Upper lobe of left lung (tissue), 4 donors: ENCODE data around the gene SFT2D2.

Experiments
- POLR2AphosphoS5 ChIP-seq, 2 donors: sonication (generic); formaldehyde crosslinking; IDR thresholded peaks; one replicate each; pipeline ENCODE4 v1.5.1; 2017; ENCODE audit warnings: antibody characterized with exemption in 2 of 2
- TF ChIP-seq, protein P1 (sequence below), 6 experiments: fragments of 450-650 bp in 4 of 6; fragments of 200-600 bp in 2 of 6; sonication (generic) in 2 of 6; IDR thresholded peaks; one replicate each; pipeline ENCODE4 v1.5.1; 2016 to 2019; ENCODE audit warnings: antibody characterized with exemption in 6 of 6

DNA sequence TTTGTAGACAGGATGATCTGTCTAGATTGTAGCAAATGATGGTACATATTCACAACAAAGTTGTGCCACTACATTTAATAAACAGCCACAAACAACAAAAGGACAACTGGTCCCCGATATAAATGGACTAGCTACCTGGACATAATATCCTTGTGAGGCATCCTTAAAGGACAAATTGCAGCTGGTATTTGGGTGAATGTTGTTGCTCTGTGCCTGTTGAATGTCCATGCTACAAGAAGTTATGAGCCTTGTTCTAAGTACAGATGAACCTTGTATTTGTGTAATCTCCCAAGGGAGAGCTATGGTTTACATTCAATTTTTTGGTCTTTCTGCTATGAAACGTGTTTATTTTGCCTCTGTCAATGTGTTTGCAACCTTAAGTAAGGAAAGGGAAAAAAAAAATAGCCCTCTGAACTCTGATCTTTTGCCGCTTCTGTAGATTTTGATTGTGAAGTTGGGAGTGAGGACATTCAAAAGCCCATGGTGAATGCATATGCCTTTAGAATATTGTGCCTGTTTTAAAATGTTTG is 26.5 kb downstream of the SFT2D2 start:
- TF ChIP-seq, protein P1, sequence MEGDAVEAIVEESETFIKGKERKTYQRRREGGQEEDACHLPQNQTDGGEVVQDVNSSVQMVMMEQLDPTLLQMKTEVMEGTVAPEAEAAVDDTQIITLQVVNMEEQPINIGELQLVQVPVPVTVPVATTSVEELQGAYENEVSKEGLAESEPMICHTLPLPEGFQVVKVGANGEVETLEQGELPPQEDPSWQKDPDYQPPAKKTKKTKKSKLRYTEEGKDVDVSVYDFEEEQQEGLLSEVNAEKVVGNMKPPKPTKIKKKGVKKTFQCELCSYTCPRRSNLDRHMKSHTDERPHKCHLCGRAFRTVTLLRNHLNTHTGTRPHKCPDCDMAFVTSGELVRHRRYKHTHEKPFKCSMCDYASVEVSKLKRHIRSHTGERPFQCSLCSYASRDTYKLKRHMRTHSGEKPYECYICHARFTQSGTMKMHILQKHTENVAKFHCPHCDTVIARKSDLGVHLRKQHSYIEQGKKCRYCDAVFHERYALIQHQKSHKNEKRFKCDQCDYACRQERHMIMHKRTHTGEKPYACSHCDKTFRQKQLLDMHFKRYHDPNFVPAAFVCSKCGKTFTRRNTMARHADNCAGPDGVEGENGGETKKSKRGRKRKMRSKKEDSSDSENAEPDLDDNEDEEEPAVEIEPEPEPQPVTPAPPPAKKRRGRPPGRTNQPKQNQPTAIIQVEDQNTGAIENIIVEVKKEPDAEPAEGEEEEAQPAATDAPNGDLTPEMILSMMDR (IDR thresholded peaks at IDR 0.05), result no peak
- TF ChIP-seq POLR2AphosphoS5 (IDR thresholded peaks at IDR 0.05), result no peak
